Uterus (tissue), 4 donors: ENCODE measurements around the gene SLC25A22. TPM values are rescaled to one million over a fixed set of nuclear protein-coding genes. Genes with fewer than 3 reads are reported as not detected.

Experiments
- DNase-seq, 2 donors: peaks; one replicate each; pipeline ENCODE4 v3.0.0-alpha.2; 2019 to 2020
- H3K27ac ChIP-seq, 2 donors: fragments of 200-600 bp; sonication (generic); 1 replicate in 1 of 2; 2 replicates in 1 of 2; pipeline ENCODE4 v1.5.1; 2016 to 2018
- H3K27me3 ChIP-seq, 2 donors: fragments of 200-600 bp; sonication (generic); one replicate each; pipeline ENCODE4 v1.5.1; 2018 to 2019; ENCODE audit warnings: control low read depth in 1 of 2
- H3K36me3 ChIP-seq, 2 donors: fragments of 200-600 bp; sonication (generic); one replicate each; pipeline ENCODE4 v1.5.1; 2019; ENCODE audit warnings: control low read depth in 1 of 2
- H3K4me1 ChIP-seq, 2 donors: fragments of 200-600 bp; sonication (generic); one replicate each; pipeline ENCODE4 v1.5.1; 2018 to 2019; ENCODE audit warnings: control low read depth in 1 of 2
- H3K4me3 ChIP-seq, 2 donors: fragments of 200-600 bp; sonication (generic); 1 replicate in 1 of 2; 2 replicates in 1 of 2; pipeline ENCODE4 v1.5.1; 2018 to 2019; ENCODE audit warnings: mild to moderate bottlenecking in 1 of 2
- H3K9me3 ChIP-seq, 2 donors: fragments of 200-600 bp; sonication (generic); one replicate each; pipeline ENCODE4 v1.5.1; 2019; ENCODE audit warnings: control low read depth in 1 of 2
- CTCF ChIP-seq, 4 experiments: fragments of 200-600 bp in 2 of 4; fragments of 450-650 bp in 2 of 4; sonication (generic) in 2 of 4; IDR thresholded peaks; one replicate each; pipeline ENCODE4 v1.5.1; 2016 to 2019; ENCODE audit warnings: antibody characterized with exemption in 4 of 4, mild to moderate bottlenecking in 2 of 4, moderate library complexity in 1 of 4
- POLR2A ChIP-seq, 2 donors: fragments of 450-650 bp; IDR thresholded peaks; one replicate each; pipeline ENCODE4 v1.6.1; 2016; ENCODE audit warnings: antibody characterized with exemption in 2 of 2, mild to moderate bottlenecking in 1 of 2, moderate library complexity in 1 of 2
- intact Hi-C: fragments of 100-400 bp; cut with DNase I; formaldehyde crosslinking; loops from one replicate; pipeline ENCODE4 v1.15.1; 2023; ENCODE audit warnings: low total_unique reads
- total RNA-seq, 4 donors: library from RNA; depleted of rRNA in 3 of 4; stranded (reverse); fragments of >200 nt in 3 of 4; gene quantifications; one replicate each; pipeline versions ENCODE4 v1.1.0 to v1.2.4, GENCODE V29; 2014 to 2023
- donor health status: DM: yes; HTN: yes; CAD: no.

The SLC25A22 gene
- total RNA-seq, 4 donors from 2014 or later, result 0.29 to 20.8 (median 5.4) TPM

GRCh38 chr11:782264-783174 lies 15.6 kb downstream of the SLC25A22 start:
- Histone ChIP-seq H3K4me3 (no peak overlapping the region), H3K4me1 (peaks cover 0 to 11% of the 10 kb centered on the region in 2 donors), H3K9me3 (no peaks in the 10 kb centered on the region), H3K27me3 (no peaks in the 10 kb centered on the region), H3K27ac (peak overlapping the region in 1 of 2 donors; percentile 23), H3K36me3 (no peaks in the 10 kb centered on the region)
- intact Hi-C loops, result no loop called here
- no peak for DNase-seq
- no peak for TF ChIP-seq CTCF (IDR thresholded peaks at IDR 0.05)
- TF ChIP-seq POLR2A (IDR thresholded peaks at IDR 0.05), result no peak

- intact Hi-C loops, result no loop called here
- DNase-seq, result peak in 1 of 2 donors; percentile 15
- H3K4me1 ChIP-seq, result peaks cover 0 to 26% of the 10 kb centered on the region in 2 donors
- no peaks in the 10 kb centered on the region for H3K36me3 ChIP-seq
- no peaks in the 10 kb centered on the region for H3K9me3 ChIP-seq
- TF ChIP-seq POLR2A (IDR thresholded peaks at IDR 0.05), result no peak
- no peak for TF ChIP-seq CTCF (IDR thresholded peaks at IDR 0.05)
- no peak overlapping the region for H3K4me3 ChIP-seq
- no peak overlapping the region for H3K27ac ChIP-seq
- H3K27me3 ChIP-seq, result no peaks in the 10 kb centered on the region
Measured at GRCh38 chr11:779955-780532, 18.0 kb downstream of the SLC25A22 start.

GRCh38 chr11:778976-779954 lies 18.8 kb downstream of the SLC25A22 start:
- no peak overlapping the region for H3K4me3 ChIP-seq
- intact Hi-C loops, result no loop called here
- DNase-seq, result no peak
- no peaks in the 10 kb centered on the region for H3K9me3 ChIP-seq
- no peaks in the 10 kb centered on the region for H3K27me3 ChIP-seq
- H3K4me1 ChIP-seq, result peaks cover 0 to 26% of the 10 kb centered on the region in 2 donors
- no peak overlapping the region for H3K27ac ChIP-seq
- H3K36me3 ChIP-seq, result no peaks in the 10 kb centered on the region
- TF ChIP-seq CTCF (IDR thresholded peaks at IDR 0.05), result no peak
- no peak for TF ChIP-seq POLR2A (IDR thresholded peaks at IDR 0.05)

- DNase-seq, result peak; percentile 87 to 94
- intact Hi-C loops, result no loop called here
Measured at GRCh38 chr11:777288-778255, 20.5 kb downstream of the SLC25A22 start, which contains the start of gene GATD1. TSS of gene GATD1 (minus strand) at chr11:777487. CDS start at chr11:777462, 25 bp downstream.

More at GRCh38 chr11:777288-778255, 20.5 kb downstream of the SLC25A22 start, which contains the start of gene GATD1:
- Histone ChIP-seq H3K9me3 (no peaks in the 10 kb centered on the region), H3K36me3 (no peaks in the 10 kb centered on the region), H3K27ac (peak within 1 kb of the TSS; percentile 79 to 83), H3K4me3 (peak within 1 kb of the TSS; percentile 75 to 91), H3K4me1 (peaks cover 0 to 20% of the 10 kb centered on the region in 2 donors), H3K27me3 (no peaks in the 10 kb centered on the region)
- TF ChIP-seq CTCF (IDR thresholded peaks at IDR 0.05) (peak in 2 of 4 experiments; percentile 13 to 24), POLR2A (IDR thresholded peaks at IDR 0.05) (peak; percentile 48 to 88)
